Amniotic epithelial cell (primary cell): Measurements from ENCODE around the gene RCE1.

Experiments
- DNase-seq: peaks from one replicate; pipeline ENCODE4 v3.0.0-alpha.2; 2010; ENCODE audit warnings: low read depth

RCE1 gene

GRCh38 chr11:66886671-66887221 is 43.5 kb downstream of the RCE1 start:
- peak; percentile 61 for DNase-seq

GRCh38 chr11:66887526-66887925 is 44.3 kb downstream of the RCE1 start:
- no peak for DNase-seq

- DNase-seq, result no peak
These were observed 45.0 kb downstream of the RCE1 start for GRCh38 chr11:66888282-66888681.

GRCh38 chr11:66889960-66890359 is 46.7 kb downstream of the RCE1 start:
- peak; percentile 76 for DNase-seq

GRCh38 chr11:66891851-66892660 is 48.8 kb downstream of the RCE1 start:
- peak; percentile 93 for DNase-seq

GRCh38 chr11:66892911-66893310 is 49.7 kb downstream of the RCE1 start:
- no peak for DNase-seq

GRCh38 chr11:66894141-66894540 is 50.9 kb downstream of the RCE1 start:
- DNase-seq, result no peak
